IMR-90 (cell line): Measurements from ENCODE around the gene MTA2. TPM values are rescaled to one million over a fixed set of nuclear protein-coding genes. Genes with fewer than 3 reads are reported as not detected.

Experiments
- ATAC-seq: fragments of 200-7000 bp; cut with Tn5 transposase; 2 replicates; pipeline ENCODE4 v1.9.1; 2020; ENCODE audit warnings: low read depth, mild to moderate bottlenecking, moderate library complexity
- BruUV-seq: library from RNA; stranded (reverse); fragments of 400-500 nt; replicated peaks from 2 replicates; lab custom pipeline; 2021; lab: Mats Ljungman, UMichigan
- CTCF ChIA-PET: fragments of 300-600 bp; formaldehyde crosslinking; extraction: SDS; loops from one replicate; lab custom pipeline; 2021; ENCODE audit warnings: antibody characterized with exemption; lab: Yijun Ruan, JAX
- POLR2A ChIA-PET: fragments of 300-600 bp; sonication (Branson Sonifier 250); formaldehyde crosslinking; loops from one replicate; lab custom pipeline; 2022; ENCODE audit warnings: antibody characterized with exemption; ENCODE audit not compliant: unreplicated experiment; lab: Charles Lee
- DNase-seq: peaks from one replicate; pipeline ENCODE4 v3.0.0; 2013
- H2AFZ ChIP-seq: replicated peaks from 2 replicates; pipeline ENCODE3; 2013; ENCODE audit warnings: low read length, mild to moderate bottlenecking; ENCODE audit not compliant: poor library complexity
- H2AK5ac ChIP-seq: 2 replicates; pipeline ENCODE4 v1.6.1; 2013; ENCODE audit warnings: low read depth, low read length, inconsistent platforms
- H2AK9ac ChIP-seq: replicated peaks from 2 replicates; pipeline ENCODE3; 2013; ENCODE audit warnings: mild to moderate bottlenecking, low read depth, low read length, moderate library complexity; ENCODE audit not compliant: poor library complexity
- H2BK120ac ChIP-seq: 2 replicates; pipeline ENCODE4 v1.6.1; 2013; ENCODE audit warnings: low read depth, low read length, inconsistent platforms
- H2BK15ac ChIP-seq: 3 replicates; pipeline ENCODE4 v1.6.1; 2013; ENCODE audit warnings: low read depth, low read length, inconsistent platforms
- H2BK20ac ChIP-seq: 2 replicates; pipeline ENCODE4 v1.6.1; 2013; ENCODE audit warnings: low read depth, mild to moderate bottlenecking, inconsistent platforms, low read length, moderate library complexity
- H2BK5ac ChIP-seq: 2 replicates; pipeline ENCODE4 v1.6.1; 2013; ENCODE audit warnings: mild to moderate bottlenecking, low read depth, low read length, inconsistent platforms; ENCODE audit not compliant: poor library complexity, severe bottlenecking
- H3K14ac ChIP-seq: replicated peaks from 2 replicates; pipeline ENCODE4 v1.6.1; 2013; ENCODE audit warnings: low read depth, low read length, inconsistent platforms
- H3K18ac ChIP-seq: 2 replicates; pipeline ENCODE4 v1.6.1; 2013; ENCODE audit warnings: low read depth, low read length, control low read depth
- H3K23ac ChIP-seq: 2 replicates; pipeline ENCODE4 v1.6.1; 2013; ENCODE audit warnings: low read depth, low read length, inconsistent platforms
- H3K27ac ChIP-seq: 2 replicates; pipeline ENCODE4 v1.5.1; 2013; ENCODE audit warnings: mild to moderate bottlenecking, control low read depth, low read length; ENCODE audit not compliant: insufficient read depth
- H3K27me3 ChIP-seq: 2 replicates; pipeline ENCODE4 v1.6.1; 2013; ENCODE audit warnings: low read length; ENCODE audit not compliant: control insufficient read depth, insufficient read depth
- H3K36me3 ChIP-seq: 2 replicates; pipeline ENCODE4 v1.6.1; 2013; ENCODE audit warnings: low read length, mixed read lengths; ENCODE audit not compliant: control insufficient read depth, insufficient read depth
- H3K4ac ChIP-seq: 2 replicates; pipeline ENCODE4 v1.6.1; 2013; ENCODE audit warnings: low read depth, low read length, inconsistent platforms
- H3K4me1 ChIP-seq: 2 replicates; pipeline ENCODE4 v1.6.1; 2013; ENCODE audit warnings: low read length, mixed read lengths; ENCODE audit not compliant: control insufficient read depth, insufficient read depth
- H3K4me2 ChIP-seq: 2 replicates; pipeline ENCODE4 v1.6.1; 2013; ENCODE audit warnings: low read depth, mild to moderate bottlenecking, control low read depth, low read length, moderate library complexity
- H3K4me3 ChIP-seq: 2 replicates; pipeline ENCODE4 v1.5.1; 2013; ENCODE audit warnings: low read depth, mild to moderate bottlenecking, control low read depth, low read length, moderate library complexity; ENCODE audit not compliant: insufficient read depth
- H3K56ac ChIP-seq: 2 replicates; pipeline ENCODE4 v1.6.1; 2013; ENCODE audit warnings: low read length, inconsistent platforms; ENCODE audit not compliant: insufficient read depth; ENCODE audit errors: extremely low read depth
- H3K79me1 ChIP-seq, 2 experiments: 2 replicates each; pipeline ENCODE4 v1.6.1; 2013; ENCODE audit warnings: low read length in 2 of 2, inconsistent platforms in 1 of 2, low read depth in 1 of 2
- H3K9ac ChIP-seq: 2 replicates; pipeline ENCODE4 v1.6.1; 2013; ENCODE audit warnings: low read depth, low read length, control low read depth
- H3K9me1 ChIP-seq: 2 replicates; pipeline ENCODE4 v1.6.1; 2013; ENCODE audit warnings: low read length, inconsistent platforms; ENCODE audit not compliant: insufficient read depth
- H3K9me3 ChIP-seq: 2 replicates; pipeline ENCODE4 v1.6.1; 2013; ENCODE audit warnings: low read length; ENCODE audit not compliant: control insufficient read depth, insufficient read depth
- H4K20me1 ChIP-seq: 2 replicates; pipeline ENCODE4 v1.6.1; 2013; ENCODE audit warnings: low read length, inconsistent platforms; ENCODE audit not compliant: insufficient read depth
- H4K5ac ChIP-seq: 2 replicates; pipeline ENCODE4 v1.6.1; 2013; ENCODE audit warnings: mild to moderate bottlenecking, low read depth, low read length, control low read depth
- H4K8ac ChIP-seq, 2 experiments: 2 replicates each; pipeline ENCODE4 v1.6.1; 2013; ENCODE audit warnings: low read depth in 2 of 2, low read length in 2 of 2, control low read depth in 1 of 2, inconsistent platforms in 1 of 2
- H4K91ac ChIP-seq: 2 replicates; pipeline ENCODE4 v1.6.1; 2013; ENCODE audit warnings: low read depth, low read length, inconsistent platforms; ENCODE audit not compliant: insufficient read depth
- BHLHE40 ChIP-seq: fragments of 150-350 bp; IDR thresholded peaks from 2 replicates; pipeline ENCODE4 v1.6.1; 2016; ENCODE audit warnings: mild to moderate bottlenecking, low read depth, low read length
- CEBPB ChIP-seq: IDR thresholded peaks from 2 replicates; pipeline ENCODE4 v1.6.1; 2012; ENCODE audit warnings: low read depth, low read length, improper control_type of control experiment
- MAZ ChIP-seq: IDR thresholded peaks from 2 replicates; pipeline ENCODE4 v1.6.1; 2012; ENCODE audit warnings: low read depth, mild to moderate bottlenecking, low read length, improper control_type of control experiment, moderate library complexity, borderline replicate concordance
- NFE2L2 ChIP-seq: fragments of 150-350 bp; IDR thresholded peaks from 2 replicates; pipeline ENCODE4 v1.6.1; 2016; ENCODE audit warnings: low read depth, mild to moderate bottlenecking, low read length
- POLR2A ChIP-seq: IDR thresholded peaks from 2 replicates; pipeline ENCODE4 v1.6.1; 2012; ENCODE audit warnings: mild to moderate bottlenecking, low read depth, low read length
- RAD21 ChIP-seq: IDR thresholded peaks from 2 replicates; pipeline ENCODE4 v1.6.1; 2012; ENCODE audit warnings: low read length, improper control_type of control experiment
- RCOR1 ChIP-seq: IDR thresholded peaks from 2 replicates; pipeline ENCODE4 v1.6.1; 2012; ENCODE audit warnings: mild to moderate bottlenecking, low read length, improper control_type of control experiment; ENCODE audit not compliant: insufficient replicate concordance
- RFX5 ChIP-seq: IDR thresholded peaks from 2 replicates; pipeline ENCODE4 v1.8.0; 2012; ENCODE audit warnings: low read depth, mild to moderate bottlenecking, low read length, moderate library complexity
- WGBS, 2 experiments: methylation state at CpG; one replicate each; pipeline versions ENCODE4 v1.1.5 to v1.1.7; 2013; ENCODE audit warnings: missing lambda C conversion rate in 2 of 2; ENCODE audit not compliant: insufficient read length in 1 of 2; ENCODE audit errors: extremely low coverage in 2 of 2; 5-methylcytosine and 5-hydroxymethylcytosine counted together
- dilution Hi-C: fragments of 300-500 bp; cut with HindIII; formaldehyde crosslinking; loops from one replicate; pipeline ENCODE4 v1.14.3; 2018; ENCODE audit warnings: low sequenced_read_pairs; ENCODE audit not compliant: unreplicated experiment
- in situ Hi-C: fragments of 300-500 bp; cut with MboI; formaldehyde crosslinking; loops from 3 replicates; pipeline ENCODE4 v1.14.3; 2019; ENCODE audit warnings: low sequenced_read_pairs, inconsistent platforms, mixed read lengths
- intact Hi-C: fragments of 100-400 bp; cut with micrococcal nuclease; formaldehyde crosslinking; loops from 2 replicates; pipeline ENCODE4 v1.10.0; 2022
- polyA plus RNA-seq, 3 experiments: library from polyadenylated mRNA; depleted of rRNA; stranded (reverse); fragments of >200 nt; gene quantifications; 2 replicates each; pipeline ENCODE4 v1.2.3, GENCODE V29; 2012; ENCODE audit warnings: low replicate concordance in 1 of 3
- total RNA-seq: library from RNA; depleted of rRNA; stranded (reverse); fragments of >200 nt; gene quantifications from 2 replicates; pipeline ENCODE4 v1.2.3, GENCODE V29; 2012
- TF ChIP-seq, protein P1 (sequence below): fragments of 150-350 bp; IDR thresholded peaks from 2 replicates; pipeline ENCODE4 v1.6.1; 2017; ENCODE audit warnings: mild to moderate bottlenecking, antibody characterized with exemption, low read length, low read depth

The MTA2 gene
- total and polyA plus RNA-seq, 2 of the 4 experiments (the other 2 are of a cell fraction) = 34.8 to 136 TPM

DNA sequence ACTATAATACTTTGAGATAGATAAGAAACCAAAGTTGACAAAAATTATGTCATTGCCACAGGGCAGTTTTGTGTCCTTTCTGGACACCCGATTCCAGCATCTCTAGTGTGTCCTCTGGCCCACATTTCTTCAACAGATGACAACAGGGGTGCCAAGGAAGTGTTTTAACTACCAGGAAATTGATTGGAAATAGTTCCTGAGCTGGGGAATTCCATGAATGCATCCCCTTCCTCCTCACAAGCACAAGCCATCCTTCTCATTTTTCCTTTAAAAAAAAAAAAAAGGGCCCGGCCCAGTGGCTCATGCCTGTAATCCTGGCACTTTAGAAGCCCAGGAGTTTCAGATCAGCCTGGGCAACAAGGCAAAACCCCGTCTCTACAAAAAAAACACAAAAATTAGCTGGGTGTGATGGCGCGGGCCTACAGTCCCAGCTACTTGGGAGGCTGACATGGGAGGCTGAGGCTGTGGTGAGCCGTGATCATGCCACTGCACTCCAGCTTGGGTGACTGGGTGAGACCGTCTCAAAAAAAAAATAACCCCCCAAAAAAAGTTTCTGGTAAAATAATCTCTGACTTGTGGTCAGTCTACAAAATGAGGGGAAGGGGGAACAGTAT lies 20.9 kb upstream of the MTA2 start:
- Histone ChIP-seq H2AFZ (no peak overlapping the region), H3K4ac (peak overlapping the region; percentile 80; the same call in 1 of the 2 replicates), H3K14ac (peak overlapping the region; percentile 92; the same call in 1 of the 2 replicates), H3K9me1 (peaks cover 7% of the 10 kb centered on the region; the same call in 1 of the 2 replicates), H3K4me2 (no peak overlapping the region), H2BK120ac (peak overlapping the region; percentile 0; the same call in 1 of the 2 replicates), H2BK5ac (peak overlapping the region; percentile 44), H2AK9ac (peak overlapping the region; percentile 55), H4K91ac (peak overlapping the region; percentile 87), H3K27me3 (no peaks in the 10 kb centered on the region), H3K18ac (no peak overlapping the region), H4K5ac (0 out of 2 replicates have a peak overlapping the region, but pooled peaks have one; percentile 30), H3K9me3 (no peaks in the 10 kb centered on the region), H4K20me1 (no peaks in the 10 kb centered on the region; the same call in 1 of the 2 replicates), H2AK5ac (no peak overlapping the region), H3K36me3 (peaks cover 28% of the 10 kb centered on the region), H3K79me1 (peaks cover 19 to 30% of the 10 kb centered on the region in 2 experiments), H3K27ac (peak overlapping the region; percentile 49; the same call in 1 of the 2 replicates), H3K4me3 (no peak overlapping the region), H3K23ac (no peak overlapping the region), H3K56ac (peak overlapping the region; percentile 45; the same call in 1 of the 2 replicates), H2BK15ac (0 out of 3 replicates have a peak overlapping the region, but pooled peaks have one; percentile 7), H4K8ac (peak overlapping the region; percentile 96 to 99), H2BK20ac (no peak overlapping the region), H3K9ac (no peak overlapping the region; the same call in 1 of the 2 replicates), H3K4me1 (peaks cover 3% of the 10 kb centered on the region)
- no CpG with 5 or more reads among the region's 7 CpGs for WGBS, 2 experiments
- ChIA-PET CTCF (interaction anchor here (1.2 to 2.1 kb wide), 3 partner anchors 11 to 31 kb away, joined by 3 to 5 read pairs (median 4); partner anchors contain the start of genes EML3 and TUT1), POLR2A (interaction anchor here (0.7 kb wide), 1 partner anchor 30 kb away, joined by 5 read pairs; no protein-coding TSS in a partner anchor)
- BruUV-seq = no TSS peak
- TF ChIP-seq POLR2A = no peak
- TF ChIP-seq, protein P1, sequence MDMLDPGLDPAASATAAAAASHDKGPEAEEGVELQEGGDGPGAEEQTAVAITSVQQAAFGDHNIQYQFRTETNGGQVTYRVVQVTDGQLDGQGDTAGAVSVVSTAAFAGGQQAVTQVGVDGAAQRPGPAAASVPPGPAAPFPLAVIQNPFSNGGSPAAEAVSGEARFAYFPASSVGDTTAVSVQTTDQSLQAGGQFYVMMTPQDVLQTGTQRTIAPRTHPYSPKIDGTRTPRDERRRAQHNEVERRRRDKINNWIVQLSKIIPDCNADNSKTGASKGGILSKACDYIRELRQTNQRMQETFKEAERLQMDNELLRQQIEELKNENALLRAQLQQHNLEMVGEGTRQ = no peak
- TF ChIP-seq BHLHE40 = no peak
- no peak for TF ChIP-seq MAZ
- TF ChIP-seq NFE2L2 = no peak
- TF ChIP-seq CEBPB = no peak
- TF ChIP-seq RCOR1 = no peak
- no peak for TF ChIP-seq RAD21
- no peak for TF ChIP-seq RFX5
- DNase-seq = no peak
- in situ Hi-C loops (no loop called here), dilution Hi-C loops (no loop called here), intact Hi-C loops (no loop called here)
- ATAC-seq = no peak
